DOHH2 (cell line): ENCODE measurements around the gene SAV1.
"Not testable (repeated sequence)": the region's sequence is repeated elsewhere in the genome, so short reads cannot be mapped to it uniquely, and the experiment has no call there.

Experiments
- H3F3A ChIP-seq: fragments of 200-600 bp; sonication (generic), shearing (Covaris generic); 2 replicates; pipeline ENCODE4 v1.6.0; 2016; ENCODE audit warnings: antibody characterized with exemption, mild to moderate bottlenecking; ENCODE audit not compliant: control insufficient read depth, insufficient read depth
- H3K27ac ChIP-seq: fragments of 200-600 bp; sonication (generic); 2 replicates; pipeline ENCODE4 v1.5.1; 2014; ENCODE audit warnings: low read depth, mild to moderate bottlenecking, low read length, moderate library complexity
- H3K27me3 ChIP-seq: fragments of 200-600 bp; sonication (generic); 2 replicates; pipeline ENCODE4 v1.6.1; 2014; ENCODE audit warnings: mild to moderate bottlenecking, low read length, mixed read lengths; ENCODE audit not compliant: control insufficient read depth
- H3K36me3 ChIP-seq: fragments of 200-600 bp; sonication (generic); 2 replicates; pipeline ENCODE4 v1.6.1; 2014; ENCODE audit warnings: mild to moderate bottlenecking, low read length, moderate library complexity, mixed read lengths; ENCODE audit not compliant: control insufficient read depth
- H3K4me1 ChIP-seq: fragments of 200-600 bp; sonication (generic); 2 replicates; pipeline ENCODE4 v1.6.1; 2014; ENCODE audit warnings: mild to moderate bottlenecking, low read length, mixed read lengths; ENCODE audit not compliant: control insufficient read depth
- H3K4me2 ChIP-seq: fragments of 200-600 bp; sonication (generic); 2 replicates; pipeline ENCODE4 v1.6.0; 2014; ENCODE audit warnings: mild to moderate bottlenecking, low read length, moderate library complexity
- H3K4me3 ChIP-seq: fragments of 200-600 bp; sonication (generic); 2 replicates; pipeline ENCODE4 v1.5.1; 2014; ENCODE audit warnings: mild to moderate bottlenecking, low read length, mixed read lengths
- H3K79me2 ChIP-seq: fragments of 200-600 bp; sonication (generic); 2 replicates; pipeline ENCODE4 v1.6.1; 2014; ENCODE audit warnings: mild to moderate bottlenecking, low read length, mixed read lengths; ENCODE audit not compliant: control insufficient read depth
- H3K9me2 ChIP-seq: fragments of 200-600 bp; sonication (generic); replicated peaks from 2 replicates; pipeline ENCODE4 v1.6.1; 2014; ENCODE audit warnings: mild to moderate bottlenecking, low read length, mixed read lengths; ENCODE audit not compliant: control insufficient read depth
- H3K9me3 ChIP-seq: fragments of 200-600 bp; sonication (generic); 2 replicates; pipeline ENCODE4 v1.6.1; 2014; ENCODE audit warnings: antibody characterized with exemption, low read length, mixed read lengths; ENCODE audit not compliant: control insufficient read depth, insufficient read depth
- H4K20me1 ChIP-seq: fragments of 200-600 bp; sonication (generic); 2 replicates; pipeline ENCODE4 v1.6.0; 2014; ENCODE audit warnings: low read depth, mild to moderate bottlenecking, antibody characterized with exemption, low read length, moderate library complexity; ENCODE audit not compliant: control insufficient read depth, insufficient read depth
- CTCF ChIP-seq: fragments of 200-600 bp; sonication (generic); IDR thresholded peaks from one replicate; pipeline ENCODE4 v1.5.1; 2014; ENCODE audit warnings: antibody characterized with exemption, mild to moderate bottlenecking, low read depth, low read length; ENCODE audit not compliant: poor library complexity, severe bottlenecking
- EZH2phosphoT487 ChIP-seq: fragments of 200-600 bp; sonication (generic); IDR thresholded peaks from 2 replicates; pipeline ENCODE4 v1.6.1; 2017; ENCODE audit warnings: borderline replicate concordance, mild to moderate bottlenecking, antibody characterized with exemption, low read length, moderate library complexity, mixed read lengths

Gene SAV1

GRCh38 chr14:50666772-50667683 lies 1.1 kb downstream of the SAV1 start:
- H3F3A ChIP-seq, result peaks cover 9% of the 10 kb centered on the region; the same call in 1 of the 2 replicates
- H3K4me3 ChIP-seq, result peak overlapping the region; percentile 86
- H3K27ac ChIP-seq, result peak overlapping the region; percentile 24
- H3K9me2 ChIP-seq, result no peaks in the 10 kb centered on the region
- no peaks in the 10 kb centered on the region for H3K27me3 ChIP-seq
- H3K4me1 ChIP-seq, result peaks cover 43% of the 10 kb centered on the region
- H3K36me3 ChIP-seq, result peaks cover 13% of the 10 kb centered on the region
- H3K9me3 ChIP-seq, result no peaks in the 10 kb centered on the region
- H3K4me2 ChIP-seq, result peak overlapping the region; percentile 80
- H3K79me2 ChIP-seq, result peaks cover 36% of the 10 kb centered on the region
- no peak for TF ChIP-seq CTCF
- TF ChIP-seq EZH2phosphoT487, result no peak
- H4K20me1 ChIP-seq, result no peaks in the 10 kb centered on the region

GRCh38 chr14:50665300-50665699 lies 2.8 kb downstream of the SAV1 start:
- H3K36me3 ChIP-seq, result peaks cover 28% of the 10 kb centered on the region
- not testable (repeated sequence) for H3K9me2 ChIP-seq, H3K27me3 ChIP-seq, H3K9me3 ChIP-seq, H3F3A ChIP-seq, H3K27ac ChIP-seq, H4K20me1 ChIP-seq
- peaks cover 46% of the 10 kb centered on the region for H3K79me2 ChIP-seq
- H3K4me3 ChIP-seq, result peak overlapping the region; percentile 8; the same call in 1 of the 2 replicates
- peaks cover 35% of the 10 kb centered on the region for H3K4me1 ChIP-seq
- H3K4me2 ChIP-seq, result peak overlapping the region; percentile 80

DNA sequence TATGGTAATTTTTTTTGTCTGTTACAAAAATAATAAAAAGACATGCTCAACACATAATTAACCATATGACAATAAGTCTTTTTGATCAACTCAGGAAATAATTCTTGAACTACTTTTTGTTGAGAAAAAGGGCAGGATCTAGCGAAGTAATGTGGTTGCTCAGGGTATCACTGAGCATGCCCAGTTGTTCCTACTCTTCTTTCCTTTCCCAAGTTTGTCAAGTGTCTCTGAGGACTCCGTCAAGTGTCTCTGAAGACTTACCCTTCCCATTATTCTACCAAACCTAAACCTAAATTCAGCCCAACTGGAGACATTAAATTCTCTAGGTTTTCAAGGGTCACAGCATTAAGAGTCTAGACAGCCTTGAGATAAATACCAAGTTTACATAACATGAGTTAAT lies 3.5 kb downstream of the SAV1 start:
- H3K4me1 ChIP-seq, result peaks cover 28% of the 10 kb centered on the region
- H3K4me3 ChIP-seq, H3K27ac ChIP-seq, H4K20me1 ChIP-seq, H3K9me2 ChIP-seq, H3K9me3 ChIP-seq, H3F3A ChIP-seq, H3K4me2 ChIP-seq, H3K27me3 ChIP-seq: not testable (repeated sequence)
- peaks cover 33% of the 10 kb centered on the region for H3K36me3 ChIP-seq
- peaks cover 51% of the 10 kb centered on the region for H3K79me2 ChIP-seq

- peaks cover 58% of the 10 kb centered on the region for H3K79me2 ChIP-seq
- no peaks in the 10 kb centered on the region for H4K20me1 ChIP-seq
- peaks cover 24% of the 10 kb centered on the region for H3K36me3 ChIP-seq
- no peak overlapping the region for H3K4me2 ChIP-seq
- H3K9me2 ChIP-seq, result no peaks in the 10 kb centered on the region
- no peaks in the 10 kb centered on the region for H3K4me1 ChIP-seq
- H3K4me3 ChIP-seq, result no peak overlapping the region
- H3K27ac ChIP-seq, result no peak overlapping the region
- no peaks in the 10 kb centered on the region for H3F3A ChIP-seq
- no peak for TF ChIP-seq EZH2phosphoT487
- no peak for TF ChIP-seq CTCF
- no peaks in the 10 kb centered on the region for H3K27me3 ChIP-seq
- no peaks in the 10 kb centered on the region for H3K9me3 ChIP-seq
Measured at GRCh38 chr14:50659327-50659974, 8.7 kb downstream of the SAV1 start.
